NT2/D1 (cell line): ENCODE data around the gene GRAMD2B.

ENCODE experiments used
- DNase-seq: peaks from one replicate; pipeline ENCODE4 v3.0.0-alpha.2; 2011; ENCODE audit warnings: low read depth, low spot score
- H3K27me3 ChIP-seq: 2 replicates; pipeline ENCODE4 v1.6.0; 2011; ENCODE audit warnings: mild to moderate bottlenecking; ENCODE audit not compliant: insufficient read length, insufficient read depth
- H3K36me3 ChIP-seq: 2 replicates; pipeline ENCODE4 v1.6.1; 2011; ENCODE audit warnings: mild to moderate bottlenecking, low read length, mixed read lengths; ENCODE audit not compliant: insufficient read depth, insufficient read length
- H3K4me1 ChIP-seq: 2 replicates; pipeline ENCODE4 v1.5.1; 2011; ENCODE audit not compliant: insufficient read depth, insufficient read length
- H3K4me3 ChIP-seq: 2 replicates; pipeline ENCODE4 v1.5.1; 2011; ENCODE audit warnings: low read depth; ENCODE audit not compliant: insufficient read length
- H3K9ac ChIP-seq: 2 replicates; pipeline ENCODE4 v1.6.0; 2011; ENCODE audit warnings: low read depth; ENCODE audit not compliant: insufficient read length
- H3K9me3 ChIP-seq: 2 replicates; pipeline ENCODE4 v1.5.1; 2011; ENCODE audit warnings: mild to moderate bottlenecking, low read length; ENCODE audit not compliant: insufficient read depth
- SUZ12 ChIP-seq: IDR thresholded peaks from 2 replicates; pipeline ENCODE4 v1.6.1; 2011; ENCODE audit not compliant: insufficient read length, insufficient read depth; ENCODE audit errors: extremely low read depth
- YY1 ChIP-seq: IDR thresholded peaks from 2 replicates; pipeline ENCODE4 v1.6.1; 2011; ENCODE audit not compliant: insufficient read length, insufficient read depth
- ZNF274 ChIP-seq: IDR thresholded peaks from 2 replicates; pipeline ENCODE4 v1.6.1; 2011; ENCODE audit warnings: mild to moderate bottlenecking, low read depth, low read length

GRAMD2B gene

GRCh38 chr5:126460459-126460858 lies 37.2 kb downstream of the GRAMD2B start:
- Histone ChIP-seq H3K36me3 (no peaks in the 10 kb centered on the region), H3K9me3 (no peaks in the 10 kb centered on the region), H3K4me3 (no peak overlapping the region), H3K9ac (no peak overlapping the region), H3K4me1 (no peaks in the 10 kb centered on the region), H3K27me3 (no peaks in the 10 kb centered on the region)
- no peak for DNase-seq
- TF ChIP-seq YY1 (no peak), SUZ12 (no peak), ZNF274 (no peak)

GRCh38 chr5:126460977-126461376 lies 37.8 kb downstream of the GRAMD2B start:
- H3K4me3 ChIP-seq = no peak overlapping the region
- H3K9ac ChIP-seq = no peak overlapping the region
- DNase-seq = no peak
- no peaks in the 10 kb centered on the region for H3K4me1 ChIP-seq
- no peak for TF ChIP-seq YY1
- TF ChIP-seq ZNF274 = no peak
- TF ChIP-seq SUZ12 = no peak
- H3K36me3 ChIP-seq = no peaks in the 10 kb centered on the region
- H3K9me3 ChIP-seq = no peaks in the 10 kb centered on the region
- H3K27me3 ChIP-seq = no peaks in the 10 kb centered on the region

- no peak for DNase-seq
- no peak overlapping the region for H3K9ac ChIP-seq
- no peaks in the 10 kb centered on the region for H3K27me3 ChIP-seq
- H3K9me3 ChIP-seq = no peaks in the 10 kb centered on the region
- no peak overlapping the region for H3K4me3 ChIP-seq
- no peak for TF ChIP-seq SUZ12
- TF ChIP-seq ZNF274 = no peak
- no peak for TF ChIP-seq YY1
- no peaks in the 10 kb centered on the region for H3K36me3 ChIP-seq
- no peaks in the 10 kb centered on the region for H3K4me1 ChIP-seq
Observed at GRCh38 chr5:126461838-126462237, 38.6 kb downstream of the GRAMD2B start.

GRCh38 chr5:126462239-126463014 lies 39.2 kb downstream of the GRAMD2B start:
- Histone ChIP-seq H3K4me1 (no peaks in the 10 kb centered on the region), H3K27me3 (no peaks in the 10 kb centered on the region), H3K36me3 (no peaks in the 10 kb centered on the region), H3K9ac (no peak overlapping the region), H3K4me3 (no peak overlapping the region), H3K9me3 (no peaks in the 10 kb centered on the region)
- DNase-seq = no peak
- TF ChIP-seq YY1 (no peak), SUZ12 (no peak), ZNF274 (no peak)

GRCh38 chr5:126464016-126464415 lies 40.8 kb downstream of the GRAMD2B start:
- TF ChIP-seq SUZ12 (no peak), ZNF274 (no peak), YY1 (no peak)
- H3K9me3 ChIP-seq = no peaks in the 10 kb centered on the region
- no peaks in the 10 kb centered on the region for H3K36me3 ChIP-seq

GRCh38 chr5:126464959-126465358 lies 41.8 kb downstream of the GRAMD2B start:
- Histone ChIP-seq H3K36me3 (peaks cover 5% of the 10 kb centered on the region), H3K4me1 (no peaks in the 10 kb centered on the region), H3K27me3 (no peaks in the 10 kb centered on the region), H3K9me3 (no peaks in the 10 kb centered on the region), H3K9ac (no peak overlapping the region), H3K4me3 (no peak overlapping the region)
- TF ChIP-seq YY1 (no peak), SUZ12 (no peak), ZNF274 (no peak)
- no peak for DNase-seq

More at GRCh38 chr5:126464016-126464415, 40.8 kb downstream of the GRAMD2B start:
- H3K4me1 ChIP-seq = no peaks in the 10 kb centered on the region
- H3K9ac ChIP-seq = no peak overlapping the region
- H3K4me3 ChIP-seq = no peak overlapping the region
- no peak for DNase-seq
- H3K27me3 ChIP-seq = no peaks in the 10 kb centered on the region

GRCh38 chr5:126468091-126468490 lies 44.9 kb downstream of the GRAMD2B start:
- no peak overlapping the region for H3K9ac ChIP-seq
- no peak overlapping the region for H3K4me3 ChIP-seq
- no peaks in the 10 kb centered on the region for H3K4me1 ChIP-seq
- no peaks in the 10 kb centered on the region for H3K27me3 ChIP-seq
- TF ChIP-seq ZNF274 (no peak), SUZ12 (no peak), YY1 (no peak)
- no peaks in the 10 kb centered on the region for H3K9me3 ChIP-seq
- no peak for DNase-seq
- peaks cover 6% of the 10 kb centered on the region for H3K36me3 ChIP-seq
